Astrocyte (in vitro differentiated cells and primary cell): ENCODE data around the gene SORL1-AS1.

Experiments
- DNase-seq: peaks from one replicate; pipeline ENCODE4 v3.0.0-alpha.2; 2010; ENCODE audit warnings: low read depth
- FAIRE-seq: peaks from 2 replicates; lab custom pipeline; 2011; peaks lifted over from hg19 to GRCh38; lab: Jason Lieb, UNC
- H2AFZ ChIP-seq: 2 replicates; pipeline ENCODE4 v1.6.0; 2012; ENCODE audit warnings: low read depth, low read length, inconsistent platforms
- H3K27ac ChIP-seq: 2 replicates; pipeline ENCODE4 v1.5.1; 2011; ENCODE audit warnings: low read depth, low read length, inconsistent platforms
- H3K27me3 ChIP-seq: 2 replicates; pipeline ENCODE4 v1.6.0; 2011; ENCODE audit warnings: low read length, inconsistent platforms; ENCODE audit not compliant: insufficient read depth
- H3K36me3 ChIP-seq: 2 replicates; pipeline ENCODE4 v1.5.1; 2011; ENCODE audit warnings: low read length, inconsistent platforms; ENCODE audit not compliant: insufficient read depth
- H3K4me1 ChIP-seq: 2 replicates; pipeline ENCODE4 v1.5.1; 2011; ENCODE audit warnings: low read length, inconsistent platforms; ENCODE audit not compliant: insufficient read depth
- H3K4me2 ChIP-seq: 2 replicates; pipeline ENCODE4 v1.6.0; 2012; ENCODE audit warnings: low read length, inconsistent platforms
- H3K4me3 ChIP-seq: 2 replicates; pipeline ENCODE4 v1.5.1; 2011; ENCODE audit warnings: low read depth, mild to moderate bottlenecking, low read length, inconsistent platforms; ENCODE audit not compliant: insufficient read depth
- H3K79me2 ChIP-seq: 2 replicates; pipeline ENCODE4 v1.6.0; 2012; ENCODE audit warnings: mild to moderate bottlenecking, low read length, inconsistent platforms; ENCODE audit not compliant: insufficient read depth
- H3K9ac ChIP-seq: 2 replicates; pipeline ENCODE4 v1.6.0; 2012; ENCODE audit warnings: mild to moderate bottlenecking, low read length, inconsistent platforms
- H3K9me3 ChIP-seq: 2 replicates; pipeline ENCODE4 v1.5.1; 2012; ENCODE audit warnings: low read depth, mild to moderate bottlenecking, low read length, inconsistent platforms; ENCODE audit not compliant: insufficient read depth
- H4K20me1 ChIP-seq: 2 replicates; pipeline ENCODE4 v1.6.0; 2012; ENCODE audit warnings: low read length, inconsistent platforms; ENCODE audit not compliant: insufficient read depth
- H3K27ac Mint-ChIP-seq: one replicate; pipeline ENCODE4 v1.8.0; 2021; ENCODE audit warnings: mild to moderate bottlenecking, mixed read lengths; ENCODE audit not compliant: unreplicated experiment
- H3K27me3 Mint-ChIP-seq: one replicate; pipeline ENCODE4 v1.8.0; 2021; ENCODE audit warnings: low read depth, mixed read lengths; ENCODE audit not compliant: unreplicated experiment
- H3K36me3 Mint-ChIP-seq: one replicate; pipeline ENCODE4 v1.8.0; 2021; ENCODE audit warnings: low read depth, mixed read lengths; ENCODE audit not compliant: unreplicated experiment
- H3K4me1 Mint-ChIP-seq: one replicate; pipeline ENCODE4 v1.8.0; 2021; ENCODE audit warnings: low read depth, mixed read lengths; ENCODE audit not compliant: unreplicated experiment
- H3K4me3 Mint-ChIP-seq: one replicate; pipeline ENCODE4 v1.8.0; 2021; ENCODE audit warnings: mild to moderate bottlenecking, moderate library complexity, mixed read lengths; ENCODE audit not compliant: unreplicated experiment
- H3K9me3 Mint-ChIP-seq: one replicate; pipeline ENCODE4 v1.8.0; 2021; ENCODE audit warnings: mild to moderate bottlenecking, mixed read lengths; ENCODE audit not compliant: unreplicated experiment
- EZH2 ChIP-seq: IDR thresholded peaks from 2 replicates; pipeline ENCODE4 v1.6.1; 2012; ENCODE audit warnings: mild to moderate bottlenecking, low read length, inconsistent platforms; ENCODE audit not compliant: insufficient read depth
- TF ChIP-seq, protein P1 (sequence below): IDR thresholded peaks from 2 replicates; pipeline ENCODE4 v1.5.1; 2011; ENCODE audit warnings: low read depth, mild to moderate bottlenecking, inconsistent platforms, low read length, moderate library complexity; ENCODE audit not compliant: insufficient read depth

SORL1-AS1 gene

DNA sequence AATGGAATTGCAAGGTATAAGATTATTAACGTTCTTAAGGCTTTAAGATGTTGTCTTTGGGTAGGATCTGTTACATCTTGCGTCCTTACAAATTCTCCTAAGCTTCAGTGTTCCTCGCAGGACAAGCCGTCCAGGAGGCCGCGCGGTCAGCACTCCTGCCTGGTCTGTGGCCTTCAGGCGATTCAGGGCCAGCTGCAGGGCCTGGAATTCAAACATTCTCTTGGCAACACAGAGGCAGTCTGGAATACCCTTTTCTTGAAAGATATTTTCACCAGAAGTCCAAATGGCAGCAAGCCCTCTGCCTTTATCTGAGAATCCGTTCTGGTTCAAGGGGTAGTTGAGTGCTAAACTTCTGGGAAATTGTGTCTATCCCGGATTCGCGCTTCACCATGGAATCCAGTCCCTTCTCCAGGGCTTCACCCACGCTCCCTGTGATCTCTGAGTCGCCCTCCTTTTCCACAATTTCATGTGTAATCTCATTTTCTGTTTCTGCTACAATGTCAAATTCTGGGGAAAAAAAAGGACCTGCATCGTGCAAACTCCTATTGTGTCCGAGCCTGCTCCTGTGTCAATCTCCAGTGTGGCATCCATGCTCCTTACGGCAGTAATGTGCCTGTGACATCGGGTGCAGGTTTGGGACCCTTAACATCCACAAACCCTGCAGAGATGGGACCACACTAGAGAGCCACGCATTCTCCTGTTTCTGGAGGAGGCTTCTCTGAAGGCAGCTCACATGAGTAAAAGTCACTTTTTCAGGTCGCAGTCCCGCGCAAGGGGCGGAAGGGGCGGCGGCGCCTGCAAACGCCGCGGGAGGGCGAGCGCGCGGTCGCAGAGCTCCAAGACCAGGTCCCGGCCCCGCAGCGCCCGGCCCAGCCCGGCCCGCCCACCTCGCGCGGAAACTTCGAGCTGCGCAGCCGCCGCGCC is 26.0 kb downstream of the SORL1-AS1 start:
- Histone ChIP-seq H3K4me2 (peak overlapping the region; percentile 76), H3K9me3 (no peaks in the 10 kb centered on the region), H3K9ac (no peak overlapping the region), H3K4me1 (no peaks in the 10 kb centered on the region), H3K79me2 (no peaks in the 10 kb centered on the region), H4K20me1 (no peaks in the 10 kb centered on the region), H3K27me3 (peaks cover 23% of the 10 kb centered on the region), H2AFZ (peak overlapping the region; percentile 45), H3K36me3 (no peaks in the 10 kb centered on the region), H3K27ac (no peak overlapping the region), H3K4me3 (no peak overlapping the region)
- Mint-ChIP-seq H3K4me3 (peak overlapping the region; percentile 58), H3K27ac (no peak overlapping the region), H3K9me3 (peaks cover 8% of the 10 kb centered on the region), H3K36me3 (no peaks in the 10 kb centered on the region), H3K4me1 (no peaks in the 10 kb centered on the region), H3K27me3 (peaks cover 40% of the 10 kb centered on the region)
- DNase-seq (no peak), FAIRE-seq (no peak)
- TF ChIP-seq, protein P1, sequence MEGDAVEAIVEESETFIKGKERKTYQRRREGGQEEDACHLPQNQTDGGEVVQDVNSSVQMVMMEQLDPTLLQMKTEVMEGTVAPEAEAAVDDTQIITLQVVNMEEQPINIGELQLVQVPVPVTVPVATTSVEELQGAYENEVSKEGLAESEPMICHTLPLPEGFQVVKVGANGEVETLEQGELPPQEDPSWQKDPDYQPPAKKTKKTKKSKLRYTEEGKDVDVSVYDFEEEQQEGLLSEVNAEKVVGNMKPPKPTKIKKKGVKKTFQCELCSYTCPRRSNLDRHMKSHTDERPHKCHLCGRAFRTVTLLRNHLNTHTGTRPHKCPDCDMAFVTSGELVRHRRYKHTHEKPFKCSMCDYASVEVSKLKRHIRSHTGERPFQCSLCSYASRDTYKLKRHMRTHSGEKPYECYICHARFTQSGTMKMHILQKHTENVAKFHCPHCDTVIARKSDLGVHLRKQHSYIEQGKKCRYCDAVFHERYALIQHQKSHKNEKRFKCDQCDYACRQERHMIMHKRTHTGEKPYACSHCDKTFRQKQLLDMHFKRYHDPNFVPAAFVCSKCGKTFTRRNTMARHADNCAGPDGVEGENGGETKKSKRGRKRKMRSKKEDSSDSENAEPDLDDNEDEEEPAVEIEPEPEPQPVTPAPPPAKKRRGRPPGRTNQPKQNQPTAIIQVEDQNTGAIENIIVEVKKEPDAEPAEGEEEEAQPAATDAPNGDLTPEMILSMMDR = no peak
- peak; percentile 55 for TF ChIP-seq EZH2

DNA sequence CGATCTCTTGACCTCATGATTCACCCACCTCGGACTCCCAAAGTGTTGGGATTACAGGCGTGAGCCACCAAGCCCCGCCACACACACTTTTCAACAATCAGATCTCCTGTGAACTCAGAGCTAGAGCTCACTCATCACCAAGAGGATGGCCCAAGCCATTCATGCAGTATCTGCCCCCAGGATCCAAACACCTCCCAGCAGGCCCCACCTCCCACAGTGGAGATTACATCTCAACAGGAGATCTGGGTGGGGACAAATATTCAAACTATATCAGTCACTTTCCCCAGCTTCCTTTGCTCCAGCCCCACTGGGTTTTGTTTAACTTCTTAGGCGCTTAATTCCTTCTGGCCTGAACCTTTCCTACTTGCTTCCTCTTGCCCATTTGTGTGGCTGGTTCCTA is 26.9 kb downstream of the SORL1-AS1 start:
- DNase-seq = no peak

More for the DNA sequence above, 26.9 kb downstream of the SORL1-AS1 start:
- Histone ChIP-seq H3K27ac (no peak overlapping the region), H3K4me3 (no peak overlapping the region), H4K20me1 (no peaks in the 10 kb centered on the region), H3K79me2 (no peaks in the 10 kb centered on the region), H3K4me1 (no peaks in the 10 kb centered on the region), H3K9me3 (no peaks in the 10 kb centered on the region), H3K27me3 (peaks cover 26% of the 10 kb centered on the region), H3K9ac (no peak overlapping the region), H3K4me2 (no peak overlapping the region), H3K36me3 (no peaks in the 10 kb centered on the region), H2AFZ (no peak overlapping the region)
- H3K36me3 Mint-ChIP-seq = no peaks in the 10 kb centered on the region
- FAIRE-seq = no peak
- no peaks in the 10 kb centered on the region for H3K4me1 Mint-ChIP-seq
- H3K9me3 Mint-ChIP-seq = peaks cover 8% of the 10 kb centered on the region
- H3K4me3 Mint-ChIP-seq = no peak overlapping the region
- H3K27me3 Mint-ChIP-seq = peaks cover 33% of the 10 kb centered on the region
- H3K27ac Mint-ChIP-seq = no peak overlapping the region
- TF ChIP-seq EZH2 = no peak
- TF ChIP-seq, protein P1 = no peak
